ENCODE data around the gene CYBRD1. TPM values are rescaled to one million over a fixed set of nuclear protein-coding genes. Genes with fewer than 3 reads are reported as not detected.
A peak's percentile ranks its signal among the peaks of the same experiment; 100 is the strongest.

CYBRD1 gene
- 100 to 1,000 TPM in 7 of 9 donors, 10 to 100 TPM in 2; 17.6 to 346 (median 233) TPM for total RNA-seq
- 10 to 100 TPM; 45.6 to 67.9 (median 62.3) TPM for polyA plus RNA-seq
- long read RNA-seq, donor 1, full-length matches to known transcripts: 2 of 2 reads
- long read RNA-seq, donor 1, partial matches to known transcripts: 0 of 2 reads
- long read RNA-seq, donor 1, other reads (novel, unspliced or antisense): 0 of 2 reads
- long read RNA-seq, donor 2, full-length matches to known transcripts: 5 of 5 reads
- long read RNA-seq, donor 2, partial matches to known transcripts: 0 of 5 reads
- long read RNA-seq, donor 2, other reads (novel, unspliced or antisense): 0 of 5 reads
- long read RNA-seq, donor 3, full-length matches to known transcripts: 5 of 5 reads
- long read RNA-seq, donor 3, partial matches to known transcripts: 0 of 5 reads
- long read RNA-seq, donor 3, other reads (novel, unspliced or antisense): 0 of 5 reads
- long read RNA-seq, donor 4, full-length matches to known transcripts: 34 of 45 reads
- long read RNA-seq, donor 4, partial matches to known transcripts: 1 of 45 reads
- long read RNA-seq, donor 4, other reads (novel, unspliced or antisense): 10 of 45 reads
- long read RNA-seq, donor 5, full-length matches to known transcripts: 122 of 133 reads
- long read RNA-seq, donor 5, partial matches to known transcripts: 1 of 133 reads
- long read RNA-seq, donor 5, other reads (novel, unspliced or antisense): 10 of 133 reads
- long read RNA-seq, donor 6, full-length matches to known transcripts: 27 of 36 reads
- long read RNA-seq, donor 6, partial matches to known transcripts: 1 of 36 reads
- long read RNA-seq, donor 6, other reads (novel, unspliced or antisense): 8 of 36 reads
- long read RNA-seq, donor 7, full-length matches to known transcripts: 2 of 2 reads
- long read RNA-seq, donor 7, partial matches to known transcripts: 0 of 2 reads
- long read RNA-seq, donor 7, other reads (novel, unspliced or antisense): 0 of 2 reads
- long read RNA-seq, donor 8, full-length matches to known transcripts: 11 of 11 reads
- long read RNA-seq, donor 8, partial matches to known transcripts: 0 of 11 reads
- long read RNA-seq, donor 8, other reads (novel, unspliced or antisense): 0 of 11 reads
- long read RNA-seq, donor 9, full-length matches to known transcripts: 1 of 1 reads
- long read RNA-seq, donor 9, partial matches to known transcripts: 0 of 1 reads
- long read RNA-seq, donor 9, other reads (novel, unspliced or antisense): 0 of 1 reads
- long read RNA-seq, donor 10, full-length matches to known transcripts: 1 of 1 reads
- long read RNA-seq, donor 10, partial matches to known transcripts: 0 of 1 reads
- long read RNA-seq, donor 10, other reads (novel, unspliced or antisense): 0 of 1 reads

- H3K27me3 ChIP-seq: no peaks in the 10 kb centered on the region
- peak; percentile 86 to 92 (median 89) for DNase-seq
- H3K36me3 ChIP-seq (replicated peaks in 1 of 2): no peaks in the 10 kb centered on the region
- peaks cover 7 to 24% of the 10 kb centered on the region in 2 donors for H3K4me1 ChIP-seq (replicated peaks in 1 of 2)
- peak; percentile 23 to 87 for TF ChIP-seq POLR2A (IDR thresholded peaks at IDR 0.05)
- TF ChIP-seq CTCF (IDR thresholded peaks at IDR 0.05): no peak
- no peaks in the 10 kb centered on the region for H3K9me3 ChIP-seq (replicated peaks in 1 of 3)
- WGBS, 4 donors: 2 to 4% (median 3%) methylated on average over 8 to 45 of the region's 45 CpGs
- intact Hi-C loops (cut with DNase I): loop anchor here (10.0 kb wide), 1 partner anchor 87 kb away; the partner anchor contains the start of genes DCAF17 (in 2 of the 2) and METTL8 (in 2 of the 2)
- H3K27ac ChIP-seq: peak within 1 kb of the TSS; percentile 71 to 95 (median 87)
- peak within 1 kb of the TSS; percentile 70 to 98 (median 74) for H3K4me3 ChIP-seq
Observed at GRCh38 chr2:171522052-171522787, at the start of gene CYBRD1. CYBRD1 (plus strand) TSS chr2:171522474; CDS start chr2:171522546, 72 bp downstream.

GRCh38 chr2:171475979-171476378 lies 46.3 kb upstream of the CYBRD1 start:
- Histone ChIP-seq H3K4me1 (replicated peaks in 1 of 2) (peaks cover 0 to 4% of the 10 kb centered on the region in 2 donors), H3K9me3 (replicated peaks in 1 of 3) (no peaks in the 10 kb centered on the region), H3K4me3 (no peak overlapping the region), H3K27me3 (no peaks in the 10 kb centered on the region), H3K36me3 (replicated peaks in 1 of 2) (no peaks in the 10 kb centered on the region), H3K27ac (no peak overlapping the region)
- intact Hi-C loops (cut with DNase I): no loop called here
- DNase-seq: no peak
- TF ChIP-seq CTCF (IDR thresholded peaks at IDR 0.05) (no peak), POLR2A (IDR thresholded peaks at IDR 0.05) (no peak)
- 71 to 84% (median 78%) methylated on average over 1 of the region's 1 CpG for WGBS, 4 donors

- Histone ChIP-seq H3K4me3 (no peak overlapping the region), H3K9me3 (replicated peaks in 1 of 3) (no peaks in the 10 kb centered on the region), H3K36me3 (replicated peaks in 1 of 2) (no peaks in the 10 kb centered on the region), H3K27ac (no peak overlapping the region), H3K4me1 (replicated peaks in 1 of 2) (peaks cover 0 to 4% of the 10 kb centered on the region in 2 donors), H3K27me3 (no peaks in the 10 kb centered on the region)
- 24 to 41% (median 28%) methylated on average over 1 of the region's 1 CpG for WGBS, 4 donors
- TF ChIP-seq CTCF (IDR thresholded peaks at IDR 0.05): no peak
- no peak for TF ChIP-seq POLR2A (IDR thresholded peaks at IDR 0.05)
- DNase-seq: no peak
- intact Hi-C loops (cut with DNase I): no loop called here
Observed at GRCh38 chr2:171478345-171478744, 43.9 kb upstream of the CYBRD1 start.
